WERI-Rb-1 (cell line): ENCODE data around the gene RAB20.

ENCODE experiments used
- DNase-seq: peaks from one replicate; pipeline ENCODE4 v3.0.0-alpha.2; 2020
- H3K27ac ChIP-seq: fragments of 250-450 bp; sonication (Bioruptor Pico); 2 replicates; pipeline ENCODE4 v1.5.1; 2020; ENCODE audit warnings: mild to moderate bottlenecking, moderate library complexity
- H3K27me3 ChIP-seq: fragments of 250-450 bp; sonication (Bioruptor Pico); 2 replicates; pipeline ENCODE4 v1.5.1; 2021; ENCODE audit warnings: mild to moderate bottlenecking, low read depth, moderate library complexity; ENCODE audit not compliant: insufficient read depth, severe bottlenecking
- H3K36me3 ChIP-seq: fragments of 250-450 bp; sonication (Bioruptor Pico); 2 replicates; pipeline ENCODE4 v1.5.1; 2020; ENCODE audit warnings: mild to moderate bottlenecking, moderate library complexity
- H3K4me3 ChIP-seq: 2 replicates; pipeline ENCODE4 v1.5.1; 2011; ENCODE audit warnings: low read depth, mild to moderate bottlenecking, control low read depth, low read length
- H3K9me3 ChIP-seq: fragments of 250-450 bp; sonication (Bioruptor Pico); 2 replicates; pipeline ENCODE4 v1.5.1; 2021; ENCODE audit warnings: mild to moderate bottlenecking, moderate library complexity; ENCODE audit not compliant: severe bottlenecking
- TF ChIP-seq, protein P1 (sequence below): IDR thresholded peaks from 2 replicates; pipeline ENCODE4 v1.5.1; 2011; ENCODE audit warnings: low read depth, mild to moderate bottlenecking, control low read depth, inconsistent platforms, low read length

The RAB20 gene

DNA sequence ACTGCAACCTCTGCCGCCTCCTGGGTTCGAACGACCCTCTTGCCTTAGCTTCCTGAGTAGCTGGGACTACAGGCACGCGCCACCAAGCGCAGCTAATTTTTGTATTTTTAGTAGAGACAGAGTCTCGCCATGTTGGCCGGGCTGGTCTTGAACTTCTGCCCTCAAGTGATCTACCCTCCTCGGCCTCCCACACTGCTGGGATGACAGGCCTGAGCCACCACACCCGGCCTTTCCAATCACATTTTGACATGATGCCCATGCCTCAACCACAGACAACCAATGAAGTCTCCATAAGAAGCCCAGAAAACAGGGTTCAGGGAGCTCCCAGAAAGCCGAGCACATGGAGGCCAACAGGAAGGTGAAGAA lies 11.7 kb downstream of the RAB20 start:
- TF ChIP-seq, protein P1, sequence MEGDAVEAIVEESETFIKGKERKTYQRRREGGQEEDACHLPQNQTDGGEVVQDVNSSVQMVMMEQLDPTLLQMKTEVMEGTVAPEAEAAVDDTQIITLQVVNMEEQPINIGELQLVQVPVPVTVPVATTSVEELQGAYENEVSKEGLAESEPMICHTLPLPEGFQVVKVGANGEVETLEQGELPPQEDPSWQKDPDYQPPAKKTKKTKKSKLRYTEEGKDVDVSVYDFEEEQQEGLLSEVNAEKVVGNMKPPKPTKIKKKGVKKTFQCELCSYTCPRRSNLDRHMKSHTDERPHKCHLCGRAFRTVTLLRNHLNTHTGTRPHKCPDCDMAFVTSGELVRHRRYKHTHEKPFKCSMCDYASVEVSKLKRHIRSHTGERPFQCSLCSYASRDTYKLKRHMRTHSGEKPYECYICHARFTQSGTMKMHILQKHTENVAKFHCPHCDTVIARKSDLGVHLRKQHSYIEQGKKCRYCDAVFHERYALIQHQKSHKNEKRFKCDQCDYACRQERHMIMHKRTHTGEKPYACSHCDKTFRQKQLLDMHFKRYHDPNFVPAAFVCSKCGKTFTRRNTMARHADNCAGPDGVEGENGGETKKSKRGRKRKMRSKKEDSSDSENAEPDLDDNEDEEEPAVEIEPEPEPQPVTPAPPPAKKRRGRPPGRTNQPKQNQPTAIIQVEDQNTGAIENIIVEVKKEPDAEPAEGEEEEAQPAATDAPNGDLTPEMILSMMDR, result no peak

DNA sequence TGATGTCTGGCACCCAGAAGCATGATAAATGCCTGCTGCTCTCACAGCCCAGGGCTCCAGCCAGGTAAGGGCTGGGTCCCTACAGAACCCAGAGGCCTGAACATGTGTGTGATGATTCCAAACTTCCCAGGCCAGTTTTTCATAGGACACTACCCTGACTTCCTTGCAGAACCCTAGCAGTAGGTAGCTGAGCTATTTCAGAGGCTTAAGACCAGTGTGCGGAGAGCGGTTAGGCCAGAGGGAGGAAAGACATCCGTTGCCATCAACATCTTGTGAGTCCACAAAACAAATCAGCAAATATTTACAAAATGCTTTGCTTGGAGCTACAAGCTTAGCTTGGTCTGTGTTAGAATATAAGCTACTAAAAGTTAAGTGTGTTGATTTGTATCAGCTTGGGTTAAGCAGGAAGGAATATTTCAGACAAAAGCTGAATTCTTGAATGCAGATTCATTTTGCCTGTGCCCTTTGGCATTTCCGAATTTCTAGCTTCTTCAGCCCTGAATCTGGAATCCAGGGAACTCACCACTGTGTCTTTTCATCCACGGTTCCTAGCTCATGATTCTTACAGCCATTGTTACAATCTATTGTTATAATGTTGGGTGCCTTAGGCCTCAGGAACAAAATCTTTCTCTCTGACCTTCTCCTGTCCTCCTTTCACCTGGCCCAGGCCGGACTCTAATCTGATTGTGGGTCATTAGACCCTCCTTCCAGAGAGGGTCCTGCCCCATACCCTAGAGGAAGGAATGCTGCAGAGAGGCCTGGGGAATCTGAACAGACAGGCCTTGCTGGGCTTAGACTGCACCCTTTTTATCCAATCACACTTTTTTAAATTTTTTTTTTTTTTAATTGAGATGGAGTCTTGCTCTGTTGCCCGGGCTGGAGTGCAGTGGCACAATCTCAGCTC lies 12.4 kb downstream of the RAB20 start:
- Histone ChIP-seq H3K27me3 (no peaks in the 10 kb centered on the region), H3K4me3 (no peak overlapping the region), H3K27ac (no peak overlapping the region), H3K9me3 (peaks cover 5% of the 10 kb centered on the region), H3K36me3 (no peaks in the 10 kb centered on the region)
- TF ChIP-seq, protein P1, result no peak
- DNase-seq, result no peak

More for the DNA sequence above, 11.7 kb downstream of the RAB20 start:
- DNase-seq, result no peak
- H3K27ac ChIP-seq, result no peak overlapping the region
- no peaks in the 10 kb centered on the region for H3K27me3 ChIP-seq
- no peaks in the 10 kb centered on the region for H3K9me3 ChIP-seq
- no peaks in the 10 kb centered on the region for H3K36me3 ChIP-seq
- no peak overlapping the region for H3K4me3 ChIP-seq

DNA sequence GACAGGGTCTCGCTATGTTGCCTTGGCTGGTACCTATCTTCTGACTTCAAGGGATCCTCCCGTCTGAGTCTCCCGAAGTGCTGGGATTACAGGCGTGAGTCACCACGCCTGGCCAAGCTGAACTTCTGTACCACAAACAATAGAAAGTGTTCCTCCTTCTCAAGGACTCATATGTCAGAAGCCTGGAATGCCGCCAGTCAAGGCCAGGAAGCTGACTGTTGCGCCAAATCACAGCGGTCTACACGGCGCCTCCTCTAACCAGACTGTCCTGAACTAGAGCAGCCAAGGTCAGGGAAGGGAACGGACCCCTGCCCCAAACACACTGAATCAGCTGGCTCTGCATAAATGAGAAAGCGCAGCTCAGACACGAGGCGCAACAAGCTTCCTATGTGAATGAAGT lies 14.6 kb downstream of the RAB20 start:
- no peak for DNase-seq
- TF ChIP-seq, protein P1, result no peak
- H3K27ac ChIP-seq, result no peak overlapping the region
- H3K9me3 ChIP-seq, result peaks cover 6% of the 10 kb centered on the region
- no peaks in the 10 kb centered on the region for H3K36me3 ChIP-seq
- no peaks in the 10 kb centered on the region for H3K27me3 ChIP-seq
- no peak overlapping the region for H3K4me3 ChIP-seq

DNA sequence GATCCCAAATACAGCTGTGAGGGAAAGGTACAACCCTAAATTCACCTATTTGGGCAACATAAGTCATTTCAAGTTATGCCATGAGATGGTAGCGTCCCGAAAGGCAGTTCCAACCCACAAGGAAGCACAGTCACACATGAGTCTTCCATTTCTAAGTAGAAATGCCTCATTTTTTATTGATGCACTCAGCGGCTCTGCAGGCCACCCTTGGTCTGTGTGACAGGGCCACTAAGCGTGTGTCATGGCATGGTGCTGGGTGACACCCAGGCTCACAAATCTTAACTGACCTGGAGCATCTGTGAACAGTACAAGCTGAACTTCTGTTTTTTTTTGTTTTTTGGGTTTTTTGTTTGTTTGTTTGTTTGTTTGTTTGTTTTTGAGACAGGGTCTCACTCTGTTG lies 15.1 kb downstream of the RAB20 start:
- H3K27ac ChIP-seq, result no peak overlapping the region
- H3K27me3 ChIP-seq, result no peaks in the 10 kb centered on the region
- H3K36me3 ChIP-seq, result no peaks in the 10 kb centered on the region
- no peak overlapping the region for H3K4me3 ChIP-seq
- TF ChIP-seq, protein P1, result no peak
- peaks cover 6% of the 10 kb centered on the region for H3K9me3 ChIP-seq
- no peak for DNase-seq

DNA sequence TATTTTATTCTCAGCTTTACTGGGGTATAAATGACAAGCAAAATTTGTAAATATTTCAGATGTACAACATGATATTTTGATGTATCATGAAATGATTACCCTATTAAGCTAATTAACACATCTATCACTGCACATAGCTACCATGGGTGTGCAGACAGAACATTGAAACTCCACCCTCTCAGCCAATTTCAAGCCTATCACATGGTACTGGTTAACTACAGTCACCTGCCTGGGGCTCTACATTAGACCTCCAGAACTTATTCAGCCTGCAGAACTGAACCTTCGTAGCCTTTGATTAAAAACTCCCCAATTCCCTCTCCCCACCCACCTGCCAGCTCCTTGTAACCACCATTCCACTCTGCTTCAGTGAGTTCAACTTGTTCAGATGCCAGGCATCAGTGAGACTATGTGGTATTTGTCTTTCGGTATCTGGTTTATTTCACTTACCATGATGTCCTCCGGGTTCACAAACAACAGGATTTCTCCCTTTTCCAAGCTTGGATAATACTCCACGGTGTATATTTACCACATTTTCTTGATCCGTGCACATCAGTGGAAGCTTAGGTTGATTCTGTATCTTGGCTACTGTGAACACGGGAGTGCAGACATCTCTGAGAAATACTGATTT lies 19.2 kb downstream of the RAB20 start:
- Histone ChIP-seq H3K27me3 (no peaks in the 10 kb centered on the region), H3K27ac (no peak overlapping the region)
- TF ChIP-seq, protein P1, result no peak

More for the DNA sequence above, 19.2 kb downstream of the RAB20 start:
- peaks cover 6% of the 10 kb centered on the region for H3K9me3 ChIP-seq
- H3K4me3 ChIP-seq, result no peak overlapping the region
- DNase-seq, result no peak
- H3K36me3 ChIP-seq, result no peaks in the 10 kb centered on the region
